Naive thymus-derived CD8-positive, alpha-beta T cell (primary cell): ENCODE results near the gene SCAND1. TPM values are rescaled to one million over a fixed set of nuclear protein-coding genes. Genes with fewer than 3 reads are reported as not detected.
"Not testable (repeated sequence)": the region's sequence is repeated elsewhere in the genome, so short reads cannot be mapped to it uniquely, and the experiment has no call there.

Experiments used
- ATAC-seq, 2 donors: fragments of 150-1000 bp; cut with Tn5 transposase in 1 of 2; sonication (Bioruptor Pico), chemical (Tn5 transposase) in 1 of 2; 1 replicate in 1 of 2; 2 replicates in 1 of 2; pipeline ENCODE4 v1.10.0; 2021; ENCODE audit warnings: mild to moderate bottlenecking in 2 of 2, moderate library complexity in 2 of 2
- POLR2A ChIA-PET: fragments of 350-600 bp; sonication (Branson Sonifier 250); formaldehyde crosslinking; loops from one replicate; lab custom pipeline; 2021; ENCODE audit warnings: antibody characterized with exemption; lab: Charles Lee
- DNase-seq, 10 donors: peaks; one replicate each; pipeline versions ENCODE4 v3.0.0 to v3.0.0-alpha.2; 2020 to 2022
- H3K27ac Mint-ChIP-seq, 10 donors: one replicate each; pipeline ENCODE4 v1.8.0; 2020 to 2022; ENCODE audit warnings: mild to moderate bottlenecking in 10 of 10, mixed read lengths in 10 of 10, moderate library complexity in 4 of 10, inconsistent platforms in 1 of 10
- H3K27me3 Mint-ChIP-seq, 5 donors: one replicate each; pipeline ENCODE4 v1.8.0; 2021 to 2022; ENCODE audit warnings: mixed read lengths in 5 of 5
- H3K36me3 Mint-ChIP-seq, 3 donors: one replicate each; pipeline ENCODE4 v1.8.0; 2020 to 2022; ENCODE audit warnings: mixed read lengths in 3 of 3, mild to moderate bottlenecking in 2 of 3, inconsistent platforms in 1 of 3
- H3K4me1 Mint-ChIP-seq, 4 donors: one replicate each; pipeline ENCODE4 v1.8.0; 2021 to 2022; ENCODE audit warnings: mixed read lengths in 4 of 4
- H3K4me3 Mint-ChIP-seq, 10 donors: one replicate each; pipeline ENCODE4 v1.8.0; 2020 to 2022; ENCODE audit warnings: mild to moderate bottlenecking in 10 of 10, mixed read lengths in 10 of 10, moderate library complexity in 6 of 10, inconsistent platforms in 1 of 10
- H3K9me3 Mint-ChIP-seq, 9 donors: one replicate each; pipeline ENCODE4 v1.8.0; 2020 to 2022; ENCODE audit warnings: mixed read lengths in 9 of 9, mild to moderate bottlenecking in 3 of 9, inconsistent platforms in 1 of 9, moderate library complexity in 1 of 9
- polyA plus RNA-seq, 3 donors: library from polyadenylated mRNA; unstranded; fragments of 300-500 nt; fragmentation: Illumina TruSeq; gene quantifications; one replicate each; pipeline ENCODE4 v1.2.3, GENCODE V29; 2021
- total RNA-seq, 8 experiments: library from RNA in 2 of 8; stranded (reverse) in 2 of 8; gene quantifications; one replicate each; pipeline ENCODE4 v1.2.3 and lab custom pipeline; 2021 to 2026

The SCAND1 gene
- total and polyA plus RNA-seq, 5 experiments from 2014 or later: 59.6 to 206 (median 156) TPM

DNA sequence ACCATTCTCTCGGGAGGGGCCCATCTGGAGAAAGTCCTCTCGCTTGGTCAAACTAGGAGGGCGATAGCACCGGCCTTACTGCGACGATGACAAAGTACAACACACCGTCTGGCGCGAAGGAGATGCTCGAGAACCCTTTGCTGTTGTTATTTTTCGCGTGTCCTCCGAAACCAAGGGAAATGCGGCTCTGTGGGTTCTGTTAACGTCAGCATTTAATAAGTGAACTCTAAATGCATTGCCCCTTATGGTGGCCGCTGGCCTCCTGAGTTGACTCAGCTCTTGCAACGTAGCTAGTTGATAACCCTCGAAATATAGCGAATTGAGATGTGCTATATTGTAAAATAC, 577 bp upstream of the SCAND1 start:
- DNase-seq (peak in 5 of 10 donors; percentile 8 to 58 (median 51)), ATAC-seq (peak; percentile 3 to 10)
- peaks cover 6 to 31% (median 26%) of the 10 kb centered on the region in 4 donors for H3K4me1 Mint-ChIP-seq
- POLR2A ChIA-PET: interaction anchor here (0.8 to 3.5 kb wide), 22 partner anchors 8 to 1842 kb away, joined by 3 to 77 read pairs (median 10); partner anchors contain the start of genes ACSS2, CEP250, CPNE1 and EIF2S2
- H3K36me3 Mint-ChIP-seq: peaks cover 1 to 7% (median 5%) of the 10 kb centered on the region in 3 donors
- H3K27me3 Mint-ChIP-seq: no peaks in the 10 kb centered on the region
- H3K9me3 Mint-ChIP-seq: peaks cover 0 to 3% (median 0%) of the 10 kb centered on the region in 9 donors
- H3K4me3 Mint-ChIP-seq: peak overlapping the region; percentile 89 to 100 (median 99)
- H3K27ac Mint-ChIP-seq: peak overlapping the region; percentile 94 to 100 (median 99)

DNA sequence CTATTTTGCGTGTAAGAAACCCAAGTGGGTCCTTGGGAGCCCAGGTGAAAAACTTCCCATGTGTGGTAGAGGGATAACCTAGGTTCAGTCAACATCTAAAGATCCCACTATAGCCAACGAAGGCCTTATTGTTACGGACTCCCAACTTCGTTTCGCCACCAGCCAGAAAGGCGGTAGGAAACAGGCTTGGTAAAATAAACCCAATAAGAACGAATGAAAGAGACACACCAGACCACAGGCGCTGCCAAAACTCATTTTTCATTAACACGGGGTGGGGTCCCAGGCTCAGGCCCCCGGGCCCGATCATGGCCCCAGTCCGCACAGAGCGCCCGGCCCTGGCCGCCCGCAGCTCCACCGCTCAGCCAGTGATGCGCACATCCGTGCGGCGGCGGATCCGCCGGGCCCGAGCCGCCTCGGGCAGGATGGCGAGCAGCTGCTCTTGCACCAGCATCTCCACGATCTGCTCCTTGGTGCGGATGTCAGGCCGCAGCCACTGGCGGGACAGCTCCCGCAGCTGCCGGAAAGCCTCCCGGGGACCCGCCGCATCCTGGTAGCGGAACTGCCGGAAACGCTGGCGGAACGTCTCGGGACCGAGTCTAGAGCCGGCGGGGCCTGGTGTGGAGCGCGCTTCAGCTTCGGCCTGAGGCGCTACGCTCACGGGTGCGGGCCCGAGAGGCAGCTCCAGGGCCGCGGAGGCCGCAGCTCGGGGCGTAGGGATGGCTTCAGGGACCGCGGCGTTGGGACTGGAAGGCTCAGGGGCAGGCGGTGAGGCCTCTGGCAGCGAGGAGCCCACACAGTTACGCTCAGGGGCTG, 709 bp downstream of the SCAND1 start:
- H3K36me3 Mint-ChIP-seq: peaks cover 0 to 10% (median 2%) of the 10 kb centered on the region in 3 donors
- ATAC-seq: peak; percentile 43 to 45
- peak overlapping the region; percentile 89 to 100 (median 99) for H3K4me3 Mint-ChIP-seq
- H3K27me3 Mint-ChIP-seq: no peaks in the 10 kb centered on the region
- POLR2A ChIA-PET: interaction anchor here (0.6 to 3.5 kb wide), 36 partner anchors 9 to 1960 kb away, joined by 3 to 77 read pairs (median 4); partner anchors contain the start of genes AAR2, ACSS2, CEP250 and CNBD2
- peak; percentile 52 to 83 (median 70) for DNase-seq
- no peaks in the 10 kb centered on the region for H3K9me3 Mint-ChIP-seq
- peak overlapping the region; percentile 94 to 100 (median 99) for H3K27ac Mint-ChIP-seq
- H3K4me1 Mint-ChIP-seq: peaks cover 6 to 31% (median 26%) of the 10 kb centered on the region in 4 donors

DNA sequence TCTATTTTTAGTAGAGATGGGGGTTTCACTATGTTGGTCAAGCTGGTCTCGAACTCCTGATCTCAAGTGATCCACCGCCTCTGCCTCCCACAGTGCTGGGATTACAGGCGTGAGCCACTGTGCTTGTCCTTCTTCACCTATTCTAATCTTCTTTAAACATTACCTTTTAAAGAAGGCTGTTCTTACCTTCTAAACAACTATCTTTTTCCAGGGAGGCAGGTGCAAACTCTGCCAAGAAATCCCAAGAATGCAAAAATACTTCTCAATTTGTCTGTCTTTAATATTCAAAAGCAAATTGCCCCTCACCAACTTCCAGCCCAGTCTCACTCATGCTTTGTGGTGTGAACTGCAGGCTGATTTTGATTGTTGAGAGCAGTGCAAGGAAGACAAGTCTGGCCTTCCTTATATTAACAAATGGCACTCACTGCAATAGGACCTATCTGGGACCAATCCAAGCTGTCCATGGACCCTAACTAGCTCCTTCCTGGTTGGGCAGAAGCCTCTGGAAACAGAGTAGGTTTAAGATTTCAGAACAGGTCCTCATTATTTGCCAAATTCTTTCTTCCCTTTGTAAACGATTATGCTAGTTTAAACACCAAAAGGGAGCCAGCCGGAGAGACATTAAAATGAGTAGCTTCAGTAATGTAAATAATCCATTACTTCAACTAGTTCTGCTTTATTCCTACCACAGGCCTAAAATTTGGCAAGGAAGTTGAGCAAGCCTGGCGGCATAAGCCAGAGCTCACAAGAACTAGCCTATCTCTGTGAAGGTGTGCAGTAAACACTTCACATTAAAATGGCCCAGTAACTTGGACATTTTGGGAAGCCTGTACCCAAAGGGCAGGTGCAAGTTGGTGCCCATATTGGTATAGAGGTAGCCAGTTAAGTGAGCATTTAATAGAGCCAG, 1.6 kb downstream of the SCAND1 start:
- H3K4me1 Mint-ChIP-seq: peaks cover 6 to 31% (median 26%) of the 10 kb centered on the region in 4 donors
- peak in 3 of 10 donors; percentile 8 to 14 (median 10) for DNase-seq
- no peaks in the 10 kb centered on the region for H3K9me3 Mint-ChIP-seq
- H3K4me3 Mint-ChIP-seq: peak overlapping the region; percentile 89 to 100 (median 99)
- POLR2A ChIA-PET: interaction anchor here (0.5 to 3.5 kb wide), 17 partner anchors 10 to 1840 kb away, joined by 3 to 77 read pairs (median 10); partner anchors contain the start of genes AAR2, CEP250, CNBD2 and CPNE1
- ATAC-seq: no peak
- H3K27ac Mint-ChIP-seq: peak overlapping the region; percentile 89 to 100 (median 99)
- H3K36me3 Mint-ChIP-seq: peaks cover 0 to 19% (median 4%) of the 10 kb centered on the region in 3 donors
- H3K27me3 Mint-ChIP-seq: no peaks in the 10 kb centered on the region

DNA sequence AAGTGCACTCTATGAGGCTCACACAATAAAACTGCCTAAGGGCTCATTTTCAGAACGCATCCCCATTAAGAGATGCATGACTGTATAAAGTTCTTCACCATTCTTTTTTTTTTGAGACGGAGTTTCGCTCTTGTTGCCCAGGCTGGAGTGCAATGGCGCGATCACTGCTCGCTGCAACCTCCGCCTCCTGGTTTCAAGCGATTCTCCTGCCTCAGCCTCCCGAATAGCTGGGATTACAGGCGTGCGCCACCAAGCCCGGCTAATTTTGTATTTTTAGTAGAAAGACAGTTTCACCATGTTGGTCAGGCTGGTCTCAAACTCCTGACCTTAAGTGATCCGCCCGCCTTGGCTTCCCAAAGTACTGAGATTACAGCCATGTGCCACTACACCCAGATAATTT, 2.2 kb downstream of the SCAND1 start:
- not testable (repeated sequence) for H3K27me3 Mint-ChIP-seq
- peaks cover 9 to 36% (median 27%) of the 10 kb centered on the region in 4 donors for H3K4me1 Mint-ChIP-seq

DNA sequence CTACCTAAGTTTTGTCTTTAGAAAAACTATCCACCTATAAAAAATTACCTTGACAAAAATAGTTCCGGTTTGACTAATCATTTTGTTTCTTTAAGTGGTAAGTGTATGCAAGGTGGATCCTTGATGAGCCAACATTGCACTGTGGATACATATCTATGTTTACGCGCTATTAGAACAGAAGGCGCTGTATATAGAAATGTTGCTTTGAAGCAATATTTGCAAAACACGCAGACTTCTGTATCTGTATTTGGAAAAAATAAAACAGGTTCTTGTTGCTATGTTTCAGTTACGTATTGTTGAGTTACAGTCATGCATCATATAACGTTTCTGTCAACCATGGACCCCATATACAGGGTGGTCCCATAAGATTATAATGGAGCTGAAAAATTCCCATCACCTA, 4.2 kb downstream of the SCAND1 start:
- POLR2A ChIA-PET: no interaction called here
- H3K4me3 Mint-ChIP-seq: no peak overlapping the region
- H3K36me3 Mint-ChIP-seq: peaks cover 0 to 35% (median 9%) of the 10 kb centered on the region in 3 donors
- H3K27ac Mint-ChIP-seq: no peak overlapping the region
- no peaks in the 10 kb centered on the region for H3K27me3 Mint-ChIP-seq
- DNase-seq (no peak), ATAC-seq (no peak)
- no peaks in the 10 kb centered on the region for H3K9me3 Mint-ChIP-seq
- peaks cover 9 to 28% (median 27%) of the 10 kb centered on the region in 4 donors for H3K4me1 Mint-ChIP-seq

More for the DNA sequence above, 2.2 kb downstream of the SCAND1 start:
- peak overlapping the region in 8 of 10 donors; percentile 89 to 100 (median 99) for H3K4me3 Mint-ChIP-seq
- peaks cover 0 to 25% (median 9%) of the 10 kb centered on the region in 3 donors for H3K36me3 Mint-ChIP-seq
- not testable (repeated sequence) for DNase-seq, ATAC-seq, H3K9me3 Mint-ChIP-seq
- H3K27ac Mint-ChIP-seq: peak overlapping the region in 9 of 10 donors; percentile 69 to 100 (median 99)
- POLR2A ChIA-PET: interaction anchor here (0.7 to 3.5 kb wide), 2 partner anchors 497 to 597 kb away, joined by 3 to 19 read pairs; partner anchors contain the start of gene CEP250

DNA sequence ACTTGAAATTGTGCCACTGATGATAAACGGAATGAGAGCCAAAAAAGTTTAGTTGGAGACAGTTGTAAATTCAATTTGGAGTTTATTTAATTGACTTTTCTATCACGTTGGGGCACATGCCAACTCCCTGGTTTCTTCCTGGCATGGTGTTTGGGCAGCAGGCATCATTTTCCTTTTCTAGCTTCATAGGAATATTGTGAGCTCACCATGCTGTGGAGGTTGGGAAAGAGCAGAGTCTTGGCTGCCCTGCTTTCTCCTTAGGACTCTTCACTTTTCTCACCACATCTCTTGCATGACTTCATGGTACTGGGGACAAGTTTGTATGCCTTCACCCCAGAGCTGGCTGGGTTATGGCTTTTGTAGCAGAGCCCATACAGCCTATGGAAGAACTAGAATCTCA, 6.4 kb downstream of the SCAND1 start:
- POLR2A ChIA-PET: no interaction called here
- H3K36me3 Mint-ChIP-seq: peaks cover 0 to 50% (median 8%) of the 10 kb centered on the region in 3 donors
- H3K4me1 Mint-ChIP-seq: peaks cover 8 to 24% (median 19%) of the 10 kb centered on the region in 4 donors
- H3K27me3 Mint-ChIP-seq: no peaks in the 10 kb centered on the region
- DNase-seq: no peak
- H3K9me3 Mint-ChIP-seq: no peaks in the 10 kb centered on the region
- ATAC-seq: no peak
- peak overlapping the region in 8 of 10 donors; percentile 4 to 78 (median 46) for H3K27ac Mint-ChIP-seq
- peak overlapping the region in 1 of 10 donors; percentile 11 for H3K4me3 Mint-ChIP-seq

DNA sequence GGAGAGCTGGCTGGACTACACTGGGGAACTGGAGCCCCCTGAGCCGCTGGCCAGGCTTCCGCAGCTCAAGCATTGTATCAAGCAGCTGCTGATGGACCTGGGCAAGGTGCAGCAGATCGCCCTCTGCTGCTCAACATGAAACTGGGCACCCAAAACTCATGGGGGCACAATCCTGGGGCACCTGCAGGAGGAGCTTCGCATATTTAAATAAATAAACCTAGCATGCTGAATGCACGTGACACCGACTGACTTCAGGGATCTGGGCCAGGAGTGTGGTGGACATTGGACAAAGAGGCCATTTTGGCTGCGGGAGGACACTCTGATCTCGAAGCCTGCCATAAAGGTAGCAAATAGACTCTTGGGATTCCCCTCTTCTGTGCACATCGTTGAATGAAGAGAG, 6.8 kb downstream of the SCAND1 start:
- Mint-ChIP-seq H3K9me3 (no peaks in the 10 kb centered on the region), H3K27me3 (no peaks in the 10 kb centered on the region), H3K27ac (peak overlapping the region in 6 of 10 donors; percentile 3 to 82 (median 37)), H3K36me3 (peaks cover 0 to 54% (median 8%) of the 10 kb centered on the region in 3 donors), H3K4me1 (peaks cover 4 to 20% (median 15%) of the 10 kb centered on the region in 4 donors), H3K4me3 (peak overlapping the region in 1 of 10 donors; percentile 11)
- DNase-seq (peak in 5 of 10 donors; percentile 8 to 32 (median 23)), ATAC-seq (peak; percentile 61 to 81)
- POLR2A ChIA-PET: no interaction called here

DNA sequence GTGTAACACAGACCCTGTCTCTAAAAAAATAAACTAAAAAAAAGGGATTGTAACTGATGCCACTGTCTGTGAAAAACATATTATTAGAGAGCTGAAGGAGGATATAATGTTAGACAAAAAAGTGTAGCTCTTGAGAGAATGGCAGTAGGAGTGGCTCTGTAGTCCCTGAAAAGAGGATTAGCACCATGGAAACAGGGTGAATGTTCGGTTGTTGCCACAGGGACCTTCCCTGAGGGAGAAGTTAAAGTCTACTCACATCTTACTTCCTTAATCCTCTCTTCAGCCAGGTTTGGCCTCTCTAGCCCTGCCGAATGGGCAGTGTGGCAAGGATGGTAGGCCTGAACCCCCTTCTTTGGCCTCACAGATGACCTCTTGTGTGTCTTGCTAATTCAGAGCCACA, 12.1 kb downstream of the SCAND1 start:
- H3K4me1 Mint-ChIP-seq: peaks cover 0 to 9% (median 3%) of the 10 kb centered on the region in 4 donors
- ATAC-seq: no peak
- H3K4me3 Mint-ChIP-seq: no peak overlapping the region
- H3K27me3 Mint-ChIP-seq: no peaks in the 10 kb centered on the region
- H3K9me3 Mint-ChIP-seq: no peaks in the 10 kb centered on the region
- peaks cover 0 to 79% (median 7%) of the 10 kb centered on the region in 3 donors for H3K36me3 Mint-ChIP-seq
- POLR2A ChIA-PET: interaction anchor here (2.2 kb wide), 1 partner anchor 12 kb away, joined by 11 read pairs; the partner anchor contains the start of gene SCAND1
- peak overlapping the region in 4 of 10 donors; percentile 11 to 87 (median 34) for H3K27ac Mint-ChIP-seq
- no peak for DNase-seq

DNA sequence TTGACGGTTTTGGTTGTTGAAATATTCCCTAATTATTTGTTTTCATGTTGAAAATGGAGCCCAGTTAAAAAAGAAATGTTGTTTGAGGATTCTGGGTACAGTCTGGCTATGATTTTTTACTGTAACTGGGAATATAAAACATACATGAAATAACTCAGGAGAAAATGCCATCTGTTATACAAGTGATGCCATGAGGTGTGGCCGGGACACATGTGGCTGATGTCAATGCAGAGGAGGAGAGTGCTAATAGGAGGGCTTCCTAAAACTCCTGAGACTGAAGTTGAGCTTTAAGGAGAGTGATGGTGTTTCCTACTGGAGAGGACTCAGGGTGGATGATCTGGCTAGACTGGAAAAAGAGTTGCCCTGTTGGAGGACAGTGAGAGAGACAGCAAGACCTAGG, 12.7 kb downstream of the SCAND1 start:
- Mint-ChIP-seq H3K27me3 (no peaks in the 10 kb centered on the region), H3K9me3 (no peaks in the 10 kb centered on the region), H3K4me1 (peaks cover 0 to 9% (median 3%) of the 10 kb centered on the region in 4 donors), H3K27ac (peak overlapping the region in 6 of 10 donors; percentile 13 to 81 (median 74)), H3K36me3 (peaks cover 0 to 80% (median 5%) of the 10 kb centered on the region in 3 donors), H3K4me3 (no peak overlapping the region)
- POLR2A ChIA-PET: no interaction called here
- ATAC-seq: no peak
- DNase-seq: no peak

DNA sequence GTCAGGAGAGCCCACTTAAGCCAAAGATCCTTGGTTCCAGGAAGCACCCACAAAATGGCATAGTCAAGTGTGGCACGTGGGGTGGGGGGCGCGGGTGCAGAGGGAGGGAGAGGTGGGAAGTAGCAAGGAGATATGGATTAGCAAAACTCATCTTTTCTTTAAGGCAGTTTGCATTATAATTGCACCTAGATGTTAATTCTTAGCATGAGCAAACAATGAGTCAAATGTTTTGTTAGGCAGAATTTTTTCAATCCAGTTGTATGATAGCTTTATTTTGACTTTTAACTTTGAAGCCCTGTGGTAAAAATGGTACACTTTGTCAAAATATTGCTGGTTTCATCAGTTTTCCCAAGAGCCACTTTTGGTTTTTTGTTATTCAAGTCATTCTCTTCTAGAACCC, 15.0 kb downstream of the SCAND1 start:
- H3K36me3 Mint-ChIP-seq: peaks cover 0 to 84% (median 6%) of the 10 kb centered on the region in 3 donors
- no peak overlapping the region for H3K27ac Mint-ChIP-seq
- peaks cover 0 to 8% (median 0%) of the 10 kb centered on the region in 4 donors for H3K4me1 Mint-ChIP-seq
- POLR2A ChIA-PET: interaction anchor here (2.1 kb wide), 1 partner anchor 15 kb away, joined by 11 read pairs; the partner anchor contains the start of gene SCAND1
- no peak for DNase-seq
- H3K9me3 Mint-ChIP-seq: no peaks in the 10 kb centered on the region
- H3K4me3 Mint-ChIP-seq: no peak overlapping the region
- ATAC-seq: no peak
- H3K27me3 Mint-ChIP-seq: no peaks in the 10 kb centered on the region

DNA sequence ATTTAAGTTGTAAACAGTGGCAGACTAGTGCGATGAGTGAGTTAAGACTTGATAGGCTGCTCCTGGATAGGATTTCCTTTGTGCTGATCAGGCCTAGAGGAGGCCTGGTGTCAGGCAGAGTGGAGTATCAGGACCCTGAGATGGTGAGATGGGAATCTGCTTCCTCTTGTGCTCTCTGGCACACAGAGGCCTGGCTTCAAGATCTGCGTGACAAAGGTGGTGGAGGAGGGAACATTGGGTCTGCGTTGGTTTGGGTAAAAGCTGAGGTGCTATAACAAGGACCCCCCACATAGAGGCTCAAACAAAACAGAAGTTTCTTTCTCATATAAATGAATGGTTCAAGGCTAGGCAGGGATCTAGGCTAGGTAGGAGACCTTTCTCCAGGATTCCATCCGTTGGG, 20.3 kb downstream of the SCAND1 start:
- Mint-ChIP-seq H3K9me3 (no peaks in the 10 kb centered on the region), H3K36me3 (peaks cover 0 to 86% (median 13%) of the 10 kb centered on the region in 3 donors), H3K27ac (peak overlapping the region in 5 of 10 donors; percentile 1 to 51 (median 40)), H3K27me3 (no peaks in the 10 kb centered on the region), H3K4me3 (no peak overlapping the region), H3K4me1 (peaks cover 2 to 17% (median 15%) of the 10 kb centered on the region in 4 donors)
- no peak for DNase-seq
- ATAC-seq: no peak
- POLR2A ChIA-PET: no interaction called here
